PC-3 (cell line): ENCODE measurements around the gene FARP1. TPM values are rescaled to one million over a fixed set of nuclear protein-coding genes. Genes with fewer than 3 reads are reported as not detected.

Experiments
- ATAC-seq: fragments of 200-7000 bp; cut with Tn5 transposase; 2 replicates; pipeline ENCODE4 v1.9.1; 2020; ENCODE audit warnings: mild to moderate bottlenecking, moderate library complexity
- BruUV-seq: library from RNA; stranded (reverse); fragments of 400-500 nt; replicated peaks from 2 replicates; lab custom pipeline; 2021; lab: Mats Ljungman, UMichigan
- CTCF ChIA-PET: fragments of 300-600 bp; sonication (Branson Sonifier 250); formaldehyde crosslinking; loops from one replicate; lab custom pipeline; 2022; ENCODE audit warnings: antibody characterized with exemption; lab: Charles Lee
- POLR2A ChIA-PET: fragments of 300-600 bp; sonication (Branson Sonifier 250); formaldehyde crosslinking; loops from one replicate; lab custom pipeline; 2022; ENCODE audit warnings: antibody characterized with exemption; ENCODE audit not compliant: unreplicated experiment; lab: Charles Lee
- DNase-seq: peaks from one replicate; pipeline ENCODE4 v3.0.0-alpha.2; 2015
- H2AFZ ChIP-seq: fragments of 300-600 bp; sonication (generic); 2 replicates; pipeline ENCODE4 v1.6.0; 2016; ENCODE audit warnings: antibody characterized with exemption, low read length
- H3F3A ChIP-seq: fragments of 300-600 bp; sonication (generic); one replicate; pipeline ENCODE4 v1.6.0; 2017; ENCODE audit warnings: antibody characterized with exemption, low read length, control low read depth, mild to moderate bottlenecking; ENCODE audit not compliant: unreplicated experiment
- H3K27ac ChIP-seq: fragments of 300-600 bp; sonication (generic); 2 replicates; pipeline ENCODE4 v1.5.1; 2016; ENCODE audit warnings: mild to moderate bottlenecking, low read length
- H3K27me3 ChIP-seq: fragments of 300-600 bp; sonication (generic); 2 replicates; pipeline ENCODE4 v1.6.1; 2016; ENCODE audit warnings: low read length, mixed read lengths
- H3K36me3 ChIP-seq: fragments of 300-600 bp; sonication (generic); 2 replicates; pipeline ENCODE4 v1.6.1; 2016; ENCODE audit warnings: low read depth, mixed run types, low read length, mixed read lengths
- H3K4me1 ChIP-seq: fragments of 300-600 bp; sonication (generic); 2 replicates; pipeline ENCODE4 v1.5.1; 2016; ENCODE audit warnings: low read length; ENCODE audit not compliant: insufficient read depth
- H3K4me2 ChIP-seq: fragments of 300-600 bp; sonication (generic); 2 replicates; pipeline ENCODE4 v1.6.0; 2016; ENCODE audit warnings: low read length
- H3K4me3 ChIP-seq: fragments of 300-600 bp; sonication (generic); 2 replicates; pipeline ENCODE4 v1.5.1; 2016; ENCODE audit warnings: mild to moderate bottlenecking, low read length, mixed read lengths
- H3K79me2 ChIP-seq: fragments of 300-600 bp; sonication (generic); 2 replicates; pipeline ENCODE4 v1.6.1; 2017; ENCODE audit warnings: low read length, mixed read lengths
- H3K9ac ChIP-seq: fragments of 300-600 bp; sonication (generic); 2 replicates; pipeline ENCODE4 v1.6.0; 2016; ENCODE audit warnings: mild to moderate bottlenecking, low read length
- H3K9me2 ChIP-seq: fragments of 300-600 bp; sonication (generic); replicated peaks from 2 replicates; pipeline ENCODE4 v1.6.1; 2016; ENCODE audit warnings: mixed run types, low read length, mixed read lengths
- H3K9me3 ChIP-seq: fragments of 300-600 bp; sonication (generic); 2 replicates; pipeline ENCODE4 v1.6.1; 2016; ENCODE audit warnings: low read length, mixed read lengths
- H4K20me1 ChIP-seq: fragments of 300-600 bp; sonication (generic); 2 replicates; pipeline ENCODE4 v1.6.1; 2016; ENCODE audit warnings: low read length, mixed read lengths
- EZH2 ChIP-seq: fragments of 300-600 bp; sonication (generic); IDR thresholded peaks from one replicate; pipeline ENCODE4 v1.6.1; 2017; ENCODE audit warnings: antibody characterized with exemption, mild to moderate bottlenecking, low read length; ENCODE audit not compliant: unreplicated experiment
- EZH2phosphoT487 ChIP-seq: fragments of 300-600 bp; sonication (generic); IDR thresholded peaks from 2 replicates; pipeline ENCODE4 v1.6.1; 2018; ENCODE audit warnings: mild to moderate bottlenecking, antibody characterized with exemption, low read length, borderline replicate concordance
- intact Hi-C: fragments of 100-400 bp; cut with micrococcal nuclease; formaldehyde crosslinking; loops from 2 replicates; pipeline ENCODE4 v1.9.0; 2023
- total RNA-seq: library from RNA; depleted of rRNA; stranded (reverse); fragments of >200 nt; gene quantifications from 2 replicates; pipeline ENCODE4 v1.2.3, GENCODE V29; 2014
- TF ChIP-seq, protein P1 (sequence below): fragments of 300-600 bp; sonication (generic); conservative IDR thresholded peaks from 2 replicates; pipeline ENCODE4 v1.5.1; 2017; ENCODE audit warnings: antibody characterized with exemption, low read depth, mild to moderate bottlenecking, low read length

The FARP1 gene
- total RNA-seq, 1 experiment from 2014 or later = 18.2 TPM

DNA sequence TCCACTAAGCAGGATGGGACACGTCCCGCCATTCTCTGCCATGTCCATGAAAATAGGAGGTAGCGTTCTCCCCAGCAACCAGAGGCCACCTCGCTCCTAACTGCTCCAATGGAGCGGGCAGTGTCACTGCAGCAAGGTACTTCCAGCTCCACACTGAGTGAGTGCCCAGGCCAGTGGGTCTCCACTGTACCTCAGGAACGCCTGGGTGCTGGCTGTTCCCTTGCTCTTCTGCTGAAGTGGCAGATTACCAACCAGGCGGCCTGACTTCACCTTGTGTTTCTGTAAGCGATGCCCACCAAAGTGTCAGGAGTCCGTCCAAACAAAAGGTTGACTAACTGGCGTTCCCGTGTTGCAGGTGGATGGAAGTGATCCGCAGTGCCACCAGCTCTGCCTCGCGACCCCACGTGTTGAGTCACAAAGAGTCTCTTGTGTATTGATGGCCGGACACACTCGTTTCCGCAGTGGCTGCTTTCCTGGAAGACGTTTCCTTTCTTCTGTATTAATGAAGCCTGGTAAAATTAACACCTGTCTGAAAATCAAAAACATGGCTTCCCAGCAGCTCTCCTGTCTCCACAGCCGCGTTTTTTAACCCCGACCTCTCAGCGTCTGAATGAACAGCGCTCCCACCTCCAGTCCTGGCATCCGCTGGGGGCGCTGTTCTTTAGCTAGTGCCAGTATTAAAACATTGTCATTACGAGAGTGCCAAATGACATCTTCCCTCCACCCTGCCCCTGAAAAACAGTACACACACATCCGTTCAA lies 305.2 kb downstream of the FARP1 start:
- ChIA-PET POLR2A (no interaction called here), CTCF (no interaction called here)
- BruUV-seq = no TSS peak
- no peak for ATAC-seq
- intact Hi-C loops = loop anchor here (10.0 kb wide), 1 partner anchor 127 kb away; the partner anchor contains the start of gene STK24
- H3K4me1 ChIP-seq = peaks cover 14% of the 10 kb centered on the region
- H2AFZ ChIP-seq = no peak overlapping the region
- TF ChIP-seq, protein P1, sequence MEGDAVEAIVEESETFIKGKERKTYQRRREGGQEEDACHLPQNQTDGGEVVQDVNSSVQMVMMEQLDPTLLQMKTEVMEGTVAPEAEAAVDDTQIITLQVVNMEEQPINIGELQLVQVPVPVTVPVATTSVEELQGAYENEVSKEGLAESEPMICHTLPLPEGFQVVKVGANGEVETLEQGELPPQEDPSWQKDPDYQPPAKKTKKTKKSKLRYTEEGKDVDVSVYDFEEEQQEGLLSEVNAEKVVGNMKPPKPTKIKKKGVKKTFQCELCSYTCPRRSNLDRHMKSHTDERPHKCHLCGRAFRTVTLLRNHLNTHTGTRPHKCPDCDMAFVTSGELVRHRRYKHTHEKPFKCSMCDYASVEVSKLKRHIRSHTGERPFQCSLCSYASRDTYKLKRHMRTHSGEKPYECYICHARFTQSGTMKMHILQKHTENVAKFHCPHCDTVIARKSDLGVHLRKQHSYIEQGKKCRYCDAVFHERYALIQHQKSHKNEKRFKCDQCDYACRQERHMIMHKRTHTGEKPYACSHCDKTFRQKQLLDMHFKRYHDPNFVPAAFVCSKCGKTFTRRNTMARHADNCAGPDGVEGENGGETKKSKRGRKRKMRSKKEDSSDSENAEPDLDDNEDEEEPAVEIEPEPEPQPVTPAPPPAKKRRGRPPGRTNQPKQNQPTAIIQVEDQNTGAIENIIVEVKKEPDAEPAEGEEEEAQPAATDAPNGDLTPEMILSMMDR = peak; percentile 54
- no peak for TF ChIP-seq EZH2
- H3K4me3 ChIP-seq = no peak overlapping the region
- H4K20me1 ChIP-seq = no peaks in the 10 kb centered on the region
- H3K4me2 ChIP-seq = no peak overlapping the region
- H3K27ac ChIP-seq = no peak overlapping the region
- no peaks in the 10 kb centered on the region for H3K9me3 ChIP-seq
- no peaks in the 10 kb centered on the region for H3K9me2 ChIP-seq
- peaks cover 14% of the 10 kb centered on the region for H3K36me3 ChIP-seq
- peak; percentile 13 for DNase-seq
- H3K27me3 ChIP-seq = no peaks in the 10 kb centered on the region
- no peaks in the 10 kb centered on the region for H3K79me2 ChIP-seq
- H3K9ac ChIP-seq = no peak overlapping the region
- no peaks in the 10 kb centered on the region for H3F3A ChIP-seq

DNA sequence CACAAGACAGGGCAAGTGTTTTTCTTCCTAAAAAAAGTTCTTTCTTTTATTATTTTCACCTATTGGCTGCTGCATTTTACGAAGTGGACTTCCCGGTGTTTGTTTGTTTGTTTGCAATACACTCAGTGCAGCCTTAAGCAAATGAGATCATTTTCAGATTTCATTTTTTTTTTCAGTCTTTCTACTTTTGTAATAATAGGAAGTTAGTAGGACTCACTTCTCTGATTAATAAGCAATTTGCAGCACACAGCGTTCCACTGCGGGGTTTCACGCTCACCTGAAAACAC lies 305.7 kb downstream of the FARP1 start:
- intact Hi-C loops = loop anchor here (10.0 kb wide), 1 partner anchor 126 kb away; the partner anchor contains the start of gene STK24
- no peaks in the 10 kb centered on the region for H4K20me1 ChIP-seq
- no peak overlapping the region for H3K4me2 ChIP-seq
- DNase-seq = no peak
- H3K36me3 ChIP-seq = peaks cover 14% of the 10 kb centered on the region
- no peak overlapping the region for H3K9ac ChIP-seq
- no peak overlapping the region for H2AFZ ChIP-seq
- no peaks in the 10 kb centered on the region for H3K27me3 ChIP-seq
- no peak for TF ChIP-seq EZH2phosphoT487
- ChIA-PET POLR2A (no interaction called here), CTCF (no interaction called here)
- H3K79me2 ChIP-seq = no peaks in the 10 kb centered on the region
- no peaks in the 10 kb centered on the region for H3K9me3 ChIP-seq
- no peak overlapping the region for H3K4me3 ChIP-seq
- ATAC-seq = no peak
- no TSS peak for BruUV-seq
- no peak overlapping the region for H3K27ac ChIP-seq
- H3F3A ChIP-seq = no peaks in the 10 kb centered on the region
- peaks cover 9% of the 10 kb centered on the region for H3K4me1 ChIP-seq
- H3K9me2 ChIP-seq = no peaks in the 10 kb centered on the region

DNA sequence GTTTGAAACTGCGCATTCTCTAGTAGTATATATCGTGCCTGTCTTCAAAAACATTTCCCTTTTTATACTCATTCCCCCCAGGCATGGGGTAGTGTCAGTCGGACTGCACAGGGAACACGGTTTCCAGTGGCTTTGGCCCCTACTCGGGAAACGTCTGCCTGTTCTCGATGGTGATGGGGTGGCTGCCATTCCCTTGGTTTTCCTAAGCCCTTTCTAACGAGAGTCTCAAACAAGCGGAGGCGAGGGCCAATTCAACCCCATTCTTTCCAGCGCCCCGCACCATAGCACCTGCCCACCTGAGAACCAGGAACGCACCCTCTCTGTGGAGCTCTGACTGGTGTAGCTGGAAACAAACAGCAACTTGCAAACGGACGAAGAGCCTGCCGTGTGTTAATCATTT lies 306.4 kb downstream of the FARP1 start:
- POLR2A ChIA-PET = no interaction called here
- intact Hi-C loops = loop anchor here (10.0 kb wide), 1 partner anchor 126 kb away; the partner anchor contains the start of gene STK24
- TF ChIP-seq EZH2phosphoT487 = no peak
- TF ChIP-seq, protein P1 = no peak
- no peak for TF ChIP-seq EZH2
- Histone ChIP-seq H3K79me2 (no peaks in the 10 kb centered on the region), H4K20me1 (no peaks in the 10 kb centered on the region), H3K9ac (no peak overlapping the region), H3K27me3 (no peaks in the 10 kb centered on the region), H3K36me3 (peaks cover 14% of the 10 kb centered on the region), H3K27ac (no peak overlapping the region), H3K4me2 (no peak overlapping the region), H3K9me3 (no peaks in the 10 kb centered on the region), H3K4me1 (peaks cover 5% of the 10 kb centered on the region), H3K4me3 (no peak overlapping the region), H3F3A (no peaks in the 10 kb centered on the region), H2AFZ (no peak overlapping the region), H3K9me2 (no peaks in the 10 kb centered on the region)
- no TSS peak for BruUV-seq
- ATAC-seq (no peak), DNase-seq (no peak)
- CTCF ChIA-PET = no interaction called here
